Fibroblast of the aortic adventitia (primary cell): ENCODE results near the gene ARV1. TPM values are rescaled to one million over a fixed set of nuclear protein-coding genes. Genes with fewer than 3 reads are reported as not detected.
"Not testable (repeated sequence)": the region's sequence is repeated elsewhere in the genome, so short reads cannot be mapped to it uniquely, and the experiment has no call there.

Source experiments
- DNase-seq: peaks from one replicate; pipeline ENCODE4 v3.0.0-alpha.2; 2010; ENCODE audit warnings: low read depth
- H3K4me3 ChIP-seq: 2 replicates; pipeline ENCODE4 v1.5.1; 2011; ENCODE audit warnings: low read depth, mild to moderate bottlenecking, control low read depth, low read length, moderate library complexity
- total RNA-seq: library from RNA; depleted of rRNA; stranded (reverse); fragments of >200 nt; gene quantifications from 2 replicates; pipeline ENCODE4 v1.2.3, GENCODE V29; 2012; ENCODE audit warnings: low replicate concordance
- TF ChIP-seq, protein P1 (sequence below): IDR thresholded peaks from 2 replicates; pipeline ENCODE4 v1.5.1; 2011; ENCODE audit warnings: mild to moderate bottlenecking, low read length, control low read depth, inconsistent platforms; ENCODE audit not compliant: insufficient read depth

Gene ARV1
- total RNA-seq, 1 donor, result 19.1 TPM

DNA sequence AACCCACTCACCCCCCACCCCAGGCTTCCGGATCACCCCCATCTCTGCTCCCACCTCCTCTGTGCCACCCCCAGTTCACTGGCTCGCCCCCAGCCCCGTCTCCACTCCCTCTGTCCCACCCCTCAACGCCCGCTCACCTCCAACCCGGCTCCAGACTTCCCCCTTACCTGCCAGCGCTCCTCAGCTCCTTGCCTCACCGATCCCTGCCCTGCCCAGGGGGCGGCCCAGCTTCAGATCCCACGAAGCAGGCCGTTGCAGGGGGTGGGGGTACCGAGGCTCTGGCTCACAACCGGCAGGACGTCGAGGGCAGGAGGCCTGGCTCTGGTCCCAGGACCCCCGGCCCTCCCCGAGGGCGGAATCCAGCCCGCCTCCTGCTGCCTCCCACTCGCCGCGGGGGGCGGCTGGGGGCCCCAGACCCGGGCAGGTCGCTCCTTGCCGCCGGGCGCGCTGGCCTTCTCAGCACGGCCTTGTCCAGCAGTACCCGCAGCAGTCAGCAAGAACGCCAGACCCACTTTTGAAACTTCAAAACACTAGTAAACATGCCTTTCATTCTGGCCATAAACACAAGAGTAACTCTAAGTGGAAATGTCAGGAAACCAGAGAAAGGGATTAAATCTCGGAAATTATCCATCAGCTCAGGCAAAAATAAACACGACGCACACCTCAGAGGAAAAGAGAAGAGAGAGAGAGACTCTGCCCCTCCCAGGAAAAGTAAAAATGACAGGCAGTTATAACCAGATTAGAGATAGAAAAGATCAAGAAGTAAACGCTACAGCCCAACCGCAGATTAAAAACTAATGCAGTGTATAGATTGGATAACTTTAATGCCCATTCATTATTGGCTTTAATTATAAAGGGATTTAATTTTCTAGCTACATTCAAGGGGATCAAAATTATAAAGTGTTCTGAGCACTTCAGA, 62.2 kb downstream of the ARV1 start:
- no peak overlapping the region for H3K4me3 ChIP-seq
- DNase-seq, result no peak

DNA sequence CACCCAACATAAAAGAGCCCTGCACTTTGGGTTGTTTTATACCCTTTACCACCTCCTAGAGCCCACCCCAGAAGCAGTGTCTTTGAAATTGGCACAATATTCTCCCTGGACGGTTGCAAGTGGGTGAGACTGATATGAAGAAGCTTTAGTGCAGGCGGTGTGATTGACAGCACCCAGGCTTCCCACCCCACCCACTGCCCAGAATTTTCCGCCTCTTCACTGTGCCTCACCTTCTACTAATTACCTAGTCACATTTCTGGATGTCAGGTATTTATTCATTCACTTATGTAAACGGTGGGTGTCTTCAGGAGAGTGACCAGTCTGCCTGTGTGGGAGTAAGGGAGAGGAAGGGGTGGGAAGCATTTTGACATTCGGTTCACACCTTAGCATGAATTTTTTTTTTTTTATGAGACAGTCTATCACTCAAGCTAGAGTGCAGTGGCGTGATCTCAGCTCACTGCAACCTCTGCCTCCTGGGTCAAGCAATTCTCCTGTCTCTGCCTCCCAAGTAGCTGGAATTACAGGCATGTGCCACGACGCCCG, 62.9 kb downstream of the ARV1 start:
- TF ChIP-seq, protein P1, sequence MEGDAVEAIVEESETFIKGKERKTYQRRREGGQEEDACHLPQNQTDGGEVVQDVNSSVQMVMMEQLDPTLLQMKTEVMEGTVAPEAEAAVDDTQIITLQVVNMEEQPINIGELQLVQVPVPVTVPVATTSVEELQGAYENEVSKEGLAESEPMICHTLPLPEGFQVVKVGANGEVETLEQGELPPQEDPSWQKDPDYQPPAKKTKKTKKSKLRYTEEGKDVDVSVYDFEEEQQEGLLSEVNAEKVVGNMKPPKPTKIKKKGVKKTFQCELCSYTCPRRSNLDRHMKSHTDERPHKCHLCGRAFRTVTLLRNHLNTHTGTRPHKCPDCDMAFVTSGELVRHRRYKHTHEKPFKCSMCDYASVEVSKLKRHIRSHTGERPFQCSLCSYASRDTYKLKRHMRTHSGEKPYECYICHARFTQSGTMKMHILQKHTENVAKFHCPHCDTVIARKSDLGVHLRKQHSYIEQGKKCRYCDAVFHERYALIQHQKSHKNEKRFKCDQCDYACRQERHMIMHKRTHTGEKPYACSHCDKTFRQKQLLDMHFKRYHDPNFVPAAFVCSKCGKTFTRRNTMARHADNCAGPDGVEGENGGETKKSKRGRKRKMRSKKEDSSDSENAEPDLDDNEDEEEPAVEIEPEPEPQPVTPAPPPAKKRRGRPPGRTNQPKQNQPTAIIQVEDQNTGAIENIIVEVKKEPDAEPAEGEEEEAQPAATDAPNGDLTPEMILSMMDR, result no peak
- H3K4me3 ChIP-seq, result no peak overlapping the region
- no peak for DNase-seq

More for the DNA sequence above, 62.2 kb downstream of the ARV1 start:
- TF ChIP-seq, protein P1, result no peak

DNA sequence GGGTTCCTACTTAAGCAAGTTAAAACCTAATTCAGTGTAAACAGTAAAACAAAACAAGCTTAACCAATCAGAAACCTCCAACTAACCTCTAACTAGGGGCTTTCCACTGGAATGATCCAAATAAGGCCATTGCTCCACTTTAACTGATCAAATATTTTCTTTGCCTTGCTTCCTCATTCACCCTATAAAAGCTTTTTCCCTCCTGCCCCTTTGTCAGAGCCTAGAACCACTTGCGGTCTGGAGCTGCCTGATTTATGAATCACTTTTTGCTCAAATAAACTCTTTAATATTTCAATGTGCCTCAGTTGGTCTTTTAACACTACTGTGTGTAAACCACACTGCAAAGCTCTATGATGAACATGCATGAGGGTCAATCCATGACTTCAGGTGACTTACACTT, 65.7 kb downstream of the ARV1 start:
- TF ChIP-seq, protein P1, result no peak
- H3K4me3 ChIP-seq, result no peak overlapping the region
- DNase-seq, result no peak

DNA sequence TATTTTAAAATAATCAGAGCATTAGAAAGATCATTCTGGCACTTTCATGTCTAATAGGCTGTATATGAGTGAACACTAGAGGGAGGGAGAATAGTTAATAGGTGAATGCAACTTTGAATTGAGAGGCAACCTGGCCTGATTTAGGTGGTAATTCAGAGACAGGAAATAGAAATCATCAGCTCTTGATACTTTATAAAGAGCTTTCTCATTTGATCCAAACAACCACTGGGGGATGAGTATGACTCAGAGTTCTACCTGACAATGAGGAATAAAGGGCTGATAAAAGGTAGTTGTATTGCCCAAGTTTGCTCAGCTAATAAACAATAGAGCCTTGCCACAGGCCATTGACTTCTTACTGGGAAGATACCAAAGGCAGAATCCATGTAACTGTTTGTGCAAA, 66.4 kb downstream of the ARV1 start:
- no peak for DNase-seq
- TF ChIP-seq, protein P1, result no peak
- no peak overlapping the region for H3K4me3 ChIP-seq

DNA sequence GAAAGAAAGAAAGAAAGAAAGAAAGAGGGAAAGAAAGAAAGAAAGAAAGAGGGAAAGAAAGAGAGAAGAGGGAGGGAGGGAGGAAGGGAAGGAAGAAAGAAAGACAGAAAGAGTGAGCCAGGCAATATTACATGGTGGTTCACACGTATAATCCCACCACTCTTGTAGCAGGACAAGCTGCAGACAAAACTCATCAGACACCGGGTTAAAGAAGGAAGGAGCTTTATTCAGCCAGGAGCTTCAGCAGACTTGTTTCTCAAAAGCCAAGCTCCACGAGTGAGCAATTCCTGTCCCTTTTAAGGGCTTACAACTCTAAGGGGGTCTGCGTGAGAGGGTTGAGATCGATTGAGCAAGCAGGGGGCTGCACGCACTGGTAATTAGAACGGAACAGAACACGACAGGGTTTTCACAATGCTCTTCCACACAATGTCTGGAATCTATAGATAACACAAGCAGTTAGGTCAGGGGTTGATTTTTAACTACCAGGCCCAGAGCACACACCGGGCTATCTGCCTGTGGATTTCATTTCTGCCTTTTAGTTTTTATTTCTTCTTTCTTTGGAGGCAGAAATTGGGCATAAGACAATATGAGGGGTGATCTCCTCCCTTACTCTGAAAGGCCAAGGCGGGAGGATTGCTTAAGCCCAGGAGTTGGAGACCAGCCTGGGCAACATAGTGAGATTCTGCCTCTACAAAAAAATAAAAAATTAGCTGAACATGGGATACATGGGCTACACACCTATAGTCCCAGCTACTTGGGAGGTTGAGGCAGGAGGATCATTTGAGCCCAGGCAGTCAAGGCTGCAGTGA, 67.2 kb downstream of the ARV1 start:
- DNase-seq, H3K4me3 ChIP-seq: not testable (repeated sequence)

DNA sequence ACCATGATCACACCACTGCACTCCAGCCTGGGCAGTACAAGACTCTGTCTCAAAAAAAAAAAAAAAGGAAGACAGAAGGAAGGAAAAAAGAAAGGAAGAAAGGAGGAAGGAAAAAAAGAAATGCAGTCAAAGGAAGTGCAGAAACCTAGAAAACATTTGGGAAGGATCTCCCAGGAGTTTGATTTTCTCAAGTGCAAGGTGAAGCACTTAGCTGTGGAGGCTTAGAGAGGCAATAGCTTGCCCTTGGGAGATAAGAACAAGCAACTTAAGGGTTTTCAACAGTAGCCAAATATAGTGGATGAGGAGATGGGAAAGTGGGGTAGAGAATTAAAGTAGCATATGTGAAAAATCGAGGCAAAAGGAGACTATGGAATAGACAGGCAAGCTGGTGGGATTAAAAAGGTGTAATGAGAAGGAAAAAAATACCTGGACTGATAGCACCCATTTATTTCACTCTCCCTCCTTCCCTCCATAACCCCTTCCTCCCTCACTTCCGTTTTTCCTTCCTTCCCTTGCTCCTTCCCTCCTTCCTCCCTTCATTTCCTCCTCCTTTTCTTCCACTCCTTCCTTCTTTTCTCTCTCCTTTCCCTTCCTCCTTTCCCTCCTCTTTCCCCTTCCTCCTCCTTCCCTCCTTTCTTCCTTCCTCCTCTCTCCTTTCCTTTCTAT, 68.0 kb downstream of the ARV1 start:
- no peak overlapping the region for H3K4me3 ChIP-seq
- TF ChIP-seq, protein P1, result no peak
- no peak for DNase-seq

DNA sequence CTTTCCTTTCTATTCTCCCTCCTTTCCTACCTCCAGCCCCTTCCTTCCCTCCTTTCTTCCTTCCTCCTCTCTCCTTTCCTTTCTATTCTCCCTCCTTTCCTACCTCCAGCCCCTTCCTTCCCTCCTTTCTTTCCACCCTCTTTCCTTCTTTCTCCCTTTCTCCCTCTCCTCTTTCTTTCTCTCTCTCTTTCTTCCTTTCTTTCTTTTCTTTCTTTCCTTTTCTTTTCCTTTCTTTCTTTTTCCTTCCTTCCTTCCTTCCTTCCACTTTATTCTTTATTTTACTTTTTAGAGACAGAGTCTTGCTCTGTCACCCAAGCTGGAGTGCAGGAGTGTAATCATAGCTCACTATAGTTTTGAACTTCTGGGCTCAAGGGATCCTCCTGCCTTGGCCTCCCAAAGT, 68.6 kb downstream of the ARV1 start:
- H3K4me3 ChIP-seq, DNase-seq: not testable (repeated sequence)

DNA sequence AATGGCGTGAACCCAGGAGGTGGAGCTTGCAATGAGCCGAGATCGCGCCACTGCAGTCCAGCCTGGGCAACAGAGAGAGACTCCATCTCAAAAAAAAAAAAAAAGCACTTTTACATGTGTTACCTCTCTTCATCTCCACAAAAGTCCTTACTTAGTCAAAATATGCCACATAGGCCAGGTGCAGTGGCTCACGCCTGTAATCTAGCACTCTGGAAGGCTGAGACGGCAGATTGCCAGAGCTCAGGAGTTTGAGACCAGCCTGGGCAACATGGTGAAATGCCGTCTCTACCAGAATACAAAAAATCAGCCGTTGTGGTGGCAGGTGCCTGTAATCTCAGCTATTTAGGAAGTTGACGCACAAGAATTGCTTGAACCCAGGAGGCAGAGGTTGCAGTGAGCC, 69.5 kb downstream of the ARV1 start:
- not testable (repeated sequence) for DNase-seq, H3K4me3 ChIP-seq
